GM12873 (cell line): ENCODE data around the gene SOWAHC.
A peak's percentile ranks its signal among the peaks of the same experiment; 100 is the strongest.

ENCODE experiments used
- TF ChIP-seq, protein P1 (sequence below): IDR thresholded peaks from 2 replicates; pipeline ENCODE4 v1.5.1; 2012; ENCODE audit warnings: low read depth, mild to moderate bottlenecking, moderate library complexity, low read length, control low read depth; ENCODE audit not compliant: insufficient read depth; ENCODE audit errors: missing control alignments

Gene SOWAHC

DNA sequence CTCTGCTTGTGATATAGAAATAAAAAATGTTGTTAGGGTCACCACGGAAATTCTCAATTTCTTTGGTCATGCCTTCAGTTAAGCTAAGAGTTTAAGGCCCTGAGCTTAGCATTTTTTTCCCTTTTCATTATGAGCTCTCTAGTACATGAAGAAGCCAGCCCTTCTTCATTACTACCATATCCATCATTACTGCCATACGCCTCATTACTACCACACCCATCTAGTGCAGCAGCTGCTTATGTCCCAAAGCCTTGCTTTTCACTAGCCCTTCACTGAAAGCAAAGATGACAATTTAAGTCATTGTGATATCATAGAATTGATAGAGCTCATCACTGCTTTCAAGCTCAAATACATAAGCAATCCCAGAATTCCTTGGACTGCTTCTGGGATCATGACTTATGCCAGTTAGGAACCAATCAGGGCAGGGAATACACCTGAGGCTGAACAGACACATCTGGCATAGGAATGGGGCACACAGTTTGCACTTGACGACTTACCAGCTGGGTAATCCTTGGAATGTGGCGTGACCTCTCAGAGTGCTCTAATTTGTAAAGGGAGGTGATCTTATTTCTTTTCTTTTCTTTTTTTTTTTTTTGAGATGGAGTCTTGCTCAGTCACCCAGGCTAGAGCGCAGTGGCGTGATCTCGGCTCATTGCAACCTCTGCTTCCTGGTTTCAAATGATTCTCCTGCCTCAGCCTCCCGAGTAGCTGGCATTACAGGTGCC is 40.3 kb downstream of the SOWAHC start:
- TF ChIP-seq, protein P1, sequence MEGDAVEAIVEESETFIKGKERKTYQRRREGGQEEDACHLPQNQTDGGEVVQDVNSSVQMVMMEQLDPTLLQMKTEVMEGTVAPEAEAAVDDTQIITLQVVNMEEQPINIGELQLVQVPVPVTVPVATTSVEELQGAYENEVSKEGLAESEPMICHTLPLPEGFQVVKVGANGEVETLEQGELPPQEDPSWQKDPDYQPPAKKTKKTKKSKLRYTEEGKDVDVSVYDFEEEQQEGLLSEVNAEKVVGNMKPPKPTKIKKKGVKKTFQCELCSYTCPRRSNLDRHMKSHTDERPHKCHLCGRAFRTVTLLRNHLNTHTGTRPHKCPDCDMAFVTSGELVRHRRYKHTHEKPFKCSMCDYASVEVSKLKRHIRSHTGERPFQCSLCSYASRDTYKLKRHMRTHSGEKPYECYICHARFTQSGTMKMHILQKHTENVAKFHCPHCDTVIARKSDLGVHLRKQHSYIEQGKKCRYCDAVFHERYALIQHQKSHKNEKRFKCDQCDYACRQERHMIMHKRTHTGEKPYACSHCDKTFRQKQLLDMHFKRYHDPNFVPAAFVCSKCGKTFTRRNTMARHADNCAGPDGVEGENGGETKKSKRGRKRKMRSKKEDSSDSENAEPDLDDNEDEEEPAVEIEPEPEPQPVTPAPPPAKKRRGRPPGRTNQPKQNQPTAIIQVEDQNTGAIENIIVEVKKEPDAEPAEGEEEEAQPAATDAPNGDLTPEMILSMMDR, result no peak

DNA sequence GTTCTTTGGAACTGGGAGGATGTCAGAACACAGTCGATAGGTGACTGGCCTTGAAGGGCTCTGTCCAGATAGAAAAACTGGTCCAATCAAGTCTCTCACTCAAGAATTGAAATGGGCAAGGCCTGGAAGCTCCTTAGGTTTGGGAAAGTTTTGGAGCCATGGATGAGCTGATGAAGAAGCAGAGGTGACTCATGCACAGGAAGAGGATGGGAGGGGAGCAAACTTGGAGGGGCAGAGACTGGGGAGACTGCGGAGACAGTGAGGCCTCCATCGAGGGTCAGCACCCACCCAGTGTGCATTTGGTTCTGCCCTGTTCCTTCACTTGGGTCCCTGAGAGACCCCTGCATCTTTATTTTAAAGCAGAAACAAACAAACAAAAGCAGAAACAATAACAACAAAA is 41.1 kb downstream of the SOWAHC start:
- TF ChIP-seq, protein P1, result no peak

DNA sequence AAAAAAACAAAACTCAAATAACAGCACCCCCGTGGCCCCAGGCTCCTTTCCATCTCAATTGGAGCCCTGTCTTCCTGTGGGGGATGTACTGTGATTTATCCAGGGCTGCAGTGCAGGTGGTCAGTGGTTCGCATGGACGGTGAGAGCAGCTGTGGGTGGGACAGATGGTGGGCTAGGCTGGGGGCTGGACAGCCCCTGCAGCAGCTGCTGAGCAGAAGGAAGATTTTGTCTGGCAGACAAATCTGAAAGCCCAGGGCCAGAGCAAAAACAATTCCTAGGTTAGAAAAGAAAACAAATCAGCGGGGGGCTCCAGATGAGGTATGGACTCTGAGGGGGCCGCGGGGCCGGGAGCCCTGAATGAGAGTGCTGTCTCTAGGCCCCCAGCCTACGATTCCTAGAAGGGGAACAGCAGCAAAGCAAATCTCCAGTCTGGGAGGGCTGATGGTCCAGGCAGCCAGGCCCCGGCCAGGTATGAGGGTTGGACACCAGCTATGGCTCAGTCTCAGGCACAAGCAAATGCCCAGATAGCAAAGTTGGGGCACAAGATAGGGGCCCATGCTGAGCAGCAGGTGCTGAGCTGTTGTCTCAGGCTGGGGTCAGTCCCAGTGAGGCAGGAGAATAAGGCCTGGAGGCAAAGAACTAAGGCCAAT is 45.4 kb downstream of the SOWAHC start:
- TF ChIP-seq, protein P1, result no peak

DNA sequence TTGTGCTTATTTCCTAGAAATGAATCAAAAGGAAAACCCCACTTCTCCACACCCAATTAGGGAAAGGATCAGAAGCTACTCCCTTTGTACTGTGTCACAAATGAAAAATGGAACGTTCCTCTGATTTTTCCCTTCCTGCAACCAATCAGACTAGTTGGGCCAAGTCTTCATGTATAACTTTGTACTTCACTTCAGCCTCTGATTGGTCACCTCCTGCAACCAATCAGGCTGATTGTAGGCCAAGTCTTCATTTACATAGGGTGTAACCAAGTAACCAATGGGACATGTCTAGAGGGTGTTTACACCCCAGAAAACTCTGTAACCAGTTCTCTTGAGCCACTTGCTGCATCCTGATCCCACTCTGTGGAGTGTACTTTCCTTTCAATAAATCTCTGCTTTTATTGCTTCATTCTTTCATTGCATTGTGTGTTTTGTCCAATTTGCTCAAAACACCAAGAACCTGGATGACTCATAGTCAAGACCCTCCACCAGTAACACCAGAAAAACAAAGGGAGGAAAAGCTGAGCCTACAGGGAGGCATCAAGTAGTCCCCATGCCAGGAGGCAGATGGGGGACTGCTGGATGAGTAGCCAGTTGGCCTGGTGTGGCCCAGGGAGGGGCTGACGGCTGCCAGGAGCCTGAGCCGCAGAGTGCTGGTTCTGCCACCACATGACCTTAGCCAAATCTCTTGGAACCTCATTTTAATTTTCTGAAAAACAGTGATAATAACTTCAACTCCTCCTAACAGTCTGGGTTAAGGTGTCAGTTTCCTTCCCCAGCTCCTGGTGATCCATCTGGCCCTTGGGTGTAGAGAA is 46.1 kb downstream of the SOWAHC start:
- TF ChIP-seq, protein P1, result no peak

DNA sequence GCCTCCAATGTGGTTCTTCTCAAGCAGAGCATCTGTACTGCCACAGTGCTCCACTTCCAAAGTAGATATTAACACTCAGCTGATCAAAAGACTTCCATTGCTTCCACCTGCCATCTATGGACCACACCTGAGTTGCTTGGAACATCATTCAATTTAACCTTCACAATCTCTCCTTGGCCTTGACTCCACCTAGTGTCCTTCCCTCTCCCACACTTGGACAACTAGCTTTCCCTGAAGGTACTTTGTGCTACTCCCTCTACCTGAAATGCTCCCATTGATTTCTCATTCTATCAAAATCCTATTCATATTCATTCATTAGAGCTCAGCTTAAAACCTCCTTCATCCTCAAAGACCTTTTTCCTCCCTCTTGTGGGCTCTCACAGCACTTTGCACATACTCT is 48.7 kb downstream of the SOWAHC start:
- TF ChIP-seq, protein P1, result peak; percentile 52

DNA sequence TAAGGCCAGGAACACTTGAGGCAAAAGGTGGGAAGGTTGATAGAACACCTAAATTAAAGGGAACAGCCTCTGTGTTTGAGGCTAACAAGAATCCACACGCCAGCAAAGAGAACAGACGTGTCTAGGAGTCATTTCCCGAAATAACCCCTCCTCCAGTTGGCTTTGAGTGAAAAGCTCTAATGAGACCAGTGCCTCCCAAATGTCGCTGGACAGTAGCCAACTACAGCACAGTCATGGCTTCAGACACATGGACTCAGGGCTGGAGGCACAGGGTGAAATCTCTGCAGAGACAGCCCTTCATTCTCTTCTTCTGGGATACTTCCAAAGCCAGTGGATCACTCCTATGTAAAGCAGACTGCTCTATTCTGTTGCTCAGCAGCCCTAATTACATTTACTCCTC is 49.6 kb downstream of the SOWAHC start:
- TF ChIP-seq, protein P1, result no peak

DNA sequence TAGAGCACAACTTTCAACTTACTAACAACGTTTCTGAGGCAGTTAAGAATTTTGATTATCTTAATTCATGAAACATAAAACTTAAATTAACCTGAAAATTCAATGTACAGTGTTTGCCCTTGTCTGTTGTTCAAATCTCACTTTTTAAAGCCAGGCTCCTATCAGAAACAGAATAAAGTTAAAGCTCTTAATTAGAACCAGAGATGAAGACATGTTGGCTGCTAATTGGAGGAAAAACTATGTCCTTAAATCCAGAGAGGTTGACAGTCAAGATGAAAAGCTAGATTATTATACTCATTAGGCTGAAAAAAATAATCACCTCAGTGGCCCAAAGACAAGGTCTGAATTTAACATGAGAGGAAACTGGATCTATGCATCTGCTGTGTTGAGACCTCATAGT is 52.3 kb downstream of the SOWAHC start:
- TF ChIP-seq, protein P1, result no peak
